ENCODE measurements around the gene ZBTB45.
A peak's percentile ranks its signal among the peaks of the same experiment; 100 is the strongest.

ZBTB45 gene

DNA sequence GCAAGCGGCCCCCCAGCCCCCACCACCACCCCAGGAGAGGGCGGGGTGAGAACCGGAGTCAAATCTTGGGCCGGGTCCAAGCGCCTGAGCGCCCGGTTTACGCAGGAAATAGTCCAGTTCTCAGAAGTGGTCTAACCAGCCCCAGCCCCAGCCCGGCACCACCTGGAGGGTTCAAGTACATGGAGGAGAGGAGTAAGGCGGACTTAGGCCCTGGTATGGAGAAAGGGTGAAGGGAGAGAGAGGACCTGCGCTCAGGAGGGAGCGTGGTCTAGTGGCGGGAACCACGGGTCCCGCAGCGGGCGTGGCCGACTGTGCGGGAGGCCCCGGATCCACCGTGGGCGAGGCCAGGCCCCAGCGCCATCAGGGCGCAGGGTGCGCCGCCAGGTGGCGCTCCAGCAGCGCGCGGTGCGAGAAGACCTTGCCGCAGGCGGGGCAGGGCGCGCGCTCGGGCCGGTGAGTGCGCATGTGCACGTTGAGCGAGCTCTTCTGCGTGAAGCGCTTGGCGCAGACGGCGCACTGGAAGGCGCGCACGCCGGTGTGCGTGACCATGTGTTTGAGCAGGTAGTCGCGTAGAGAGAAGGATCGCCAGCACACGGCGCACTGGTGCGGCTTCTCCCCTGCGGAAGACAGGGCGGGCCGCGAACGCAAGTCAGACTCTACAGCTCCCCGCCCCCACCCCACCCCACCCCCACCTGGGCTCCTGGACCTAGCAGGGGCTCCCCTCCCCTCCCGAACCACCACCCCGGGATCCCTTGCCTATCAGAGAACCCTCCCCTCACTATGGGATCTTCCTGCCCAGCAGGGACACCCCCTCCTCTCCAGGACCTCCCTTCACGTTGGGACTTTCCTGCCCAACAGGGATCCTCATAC, 5.7 kb downstream of the ZBTB45 start:
- peak overlapping the region; percentile 94 for H3K9ac ChIP-seq (ENCODE audit: low read depth, low read length, poor library complexity, severe bottlenecking)
- H3K9me2 ChIP-seq (replicated peaks; ENCODE audit: low read depth, low read length) = no peaks in the 10 kb centered on the region
- peak overlapping the region; percentile 55; the same call in 1 of the 2 replicates for H2AFZ ChIP-seq (ENCODE audit: low read length)
- no peaks in the 10 kb centered on the region for H4K20me1 ChIP-seq (ENCODE audit: insufficient read depth, low read length, poor library complexity, severe bottlenecking)
- TF ChIP-seq EZH2phosphoT487 (IDR thresholded peaks at IDR 0.05; ENCODE audit: borderline replicate concordance) = no peak
- TF ChIP-seq, protein P1, sequence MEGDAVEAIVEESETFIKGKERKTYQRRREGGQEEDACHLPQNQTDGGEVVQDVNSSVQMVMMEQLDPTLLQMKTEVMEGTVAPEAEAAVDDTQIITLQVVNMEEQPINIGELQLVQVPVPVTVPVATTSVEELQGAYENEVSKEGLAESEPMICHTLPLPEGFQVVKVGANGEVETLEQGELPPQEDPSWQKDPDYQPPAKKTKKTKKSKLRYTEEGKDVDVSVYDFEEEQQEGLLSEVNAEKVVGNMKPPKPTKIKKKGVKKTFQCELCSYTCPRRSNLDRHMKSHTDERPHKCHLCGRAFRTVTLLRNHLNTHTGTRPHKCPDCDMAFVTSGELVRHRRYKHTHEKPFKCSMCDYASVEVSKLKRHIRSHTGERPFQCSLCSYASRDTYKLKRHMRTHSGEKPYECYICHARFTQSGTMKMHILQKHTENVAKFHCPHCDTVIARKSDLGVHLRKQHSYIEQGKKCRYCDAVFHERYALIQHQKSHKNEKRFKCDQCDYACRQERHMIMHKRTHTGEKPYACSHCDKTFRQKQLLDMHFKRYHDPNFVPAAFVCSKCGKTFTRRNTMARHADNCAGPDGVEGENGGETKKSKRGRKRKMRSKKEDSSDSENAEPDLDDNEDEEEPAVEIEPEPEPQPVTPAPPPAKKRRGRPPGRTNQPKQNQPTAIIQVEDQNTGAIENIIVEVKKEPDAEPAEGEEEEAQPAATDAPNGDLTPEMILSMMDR (conservative IDR thresholded peaks at IDR 0.05; ENCODE audit: low read length) = peak; percentile 76
- no peaks in the 10 kb centered on the region for H3K9me3 ChIP-seq (ENCODE audit: insufficient read depth, low read depth, low read length)
- no peaks in the 10 kb centered on the region for H3F3A ChIP-seq (ENCODE audit: low read depth)
- H3K27me3 ChIP-seq (ENCODE audit: insufficient read depth, low read length, poor library complexity, severe bottlenecking) = no peaks in the 10 kb centered on the region
- H3K4me3 ChIP-seq (ENCODE audit: low read length, poor library complexity, severe bottlenecking) = peak overlapping the region; percentile 94
- H3K4me1 ChIP-seq (ENCODE audit: insufficient read depth, low read length, poor library complexity, severe bottlenecking) = peaks cover 29% of the 10 kb centered on the region
- peak overlapping the region; percentile 100 for H3K4me2 ChIP-seq (ENCODE audit: low read depth, low read length, poor library complexity, severe bottlenecking)
- H3K79me2 ChIP-seq (ENCODE audit: insufficient read depth, low read length) = peaks cover 45% of the 10 kb centered on the region
- H3K36me3 ChIP-seq (ENCODE audit: insufficient read depth, low read length) = no peaks in the 10 kb centered on the region

DNA sequence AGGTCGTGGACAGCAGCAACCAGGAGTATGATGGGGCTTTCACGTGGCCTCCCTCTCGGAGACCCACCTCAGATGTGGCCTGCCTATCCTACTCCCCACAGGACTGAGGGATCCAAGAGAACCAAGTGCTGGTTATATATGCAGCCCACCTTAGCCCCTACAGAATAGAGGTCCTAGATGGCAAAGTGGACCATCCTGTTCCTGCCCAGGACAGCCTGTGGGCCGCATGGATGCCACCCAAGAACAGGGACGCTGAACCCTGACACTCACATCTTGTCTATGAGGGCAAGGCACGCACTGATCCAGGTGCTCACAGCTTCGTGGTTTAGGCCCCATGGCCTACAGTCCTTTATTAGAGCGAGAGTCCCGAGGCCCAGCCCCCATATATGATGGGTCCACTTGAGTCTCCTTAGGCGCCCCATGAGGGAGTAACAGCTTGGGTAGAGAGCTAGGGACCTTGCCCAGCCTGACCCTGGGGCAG, 6.4 kb downstream of the ZBTB45 start:
- Histone ChIP-seq H3K9me3 (ENCODE audit: insufficient read depth, low read depth, low read length) (no peaks in the 10 kb centered on the region), H3K9me2 (replicated peaks; ENCODE audit: low read depth, low read length) (no peaks in the 10 kb centered on the region), H4K20me1 (ENCODE audit: insufficient read depth, low read length, poor library complexity, severe bottlenecking) (no peaks in the 10 kb centered on the region), H2AFZ (ENCODE audit: low read length) (peak overlapping the region; percentile 55; the same call in 1 of the 2 replicates), H3K36me3 (ENCODE audit: insufficient read depth, low read length) (no peaks in the 10 kb centered on the region), H3K27me3 (ENCODE audit: insufficient read depth, low read length, poor library complexity, severe bottlenecking) (no peaks in the 10 kb centered on the region), H3F3A (ENCODE audit: low read depth) (no peaks in the 10 kb centered on the region), H3K4me2 (ENCODE audit: low read depth, low read length, poor library complexity, severe bottlenecking) (peak overlapping the region; percentile 100), H3K9ac (ENCODE audit: low read depth, low read length, poor library complexity, severe bottlenecking) (peak overlapping the region; percentile 94), H3K4me3 (ENCODE audit: low read length, poor library complexity, severe bottlenecking) (peak overlapping the region; percentile 94), H3K79me2 (ENCODE audit: insufficient read depth, low read length) (peaks cover 39% of the 10 kb centered on the region), H3K4me1 (ENCODE audit: insufficient read depth, low read length, poor library complexity, severe bottlenecking) (peaks cover 27% of the 10 kb centered on the region)
- no peak for TF ChIP-seq EZH2phosphoT487 (IDR thresholded peaks at IDR 0.05; ENCODE audit: borderline replicate concordance)
- TF ChIP-seq, protein P1 (conservative IDR thresholded peaks at IDR 0.05; ENCODE audit: low read length) = no peak

DNA sequence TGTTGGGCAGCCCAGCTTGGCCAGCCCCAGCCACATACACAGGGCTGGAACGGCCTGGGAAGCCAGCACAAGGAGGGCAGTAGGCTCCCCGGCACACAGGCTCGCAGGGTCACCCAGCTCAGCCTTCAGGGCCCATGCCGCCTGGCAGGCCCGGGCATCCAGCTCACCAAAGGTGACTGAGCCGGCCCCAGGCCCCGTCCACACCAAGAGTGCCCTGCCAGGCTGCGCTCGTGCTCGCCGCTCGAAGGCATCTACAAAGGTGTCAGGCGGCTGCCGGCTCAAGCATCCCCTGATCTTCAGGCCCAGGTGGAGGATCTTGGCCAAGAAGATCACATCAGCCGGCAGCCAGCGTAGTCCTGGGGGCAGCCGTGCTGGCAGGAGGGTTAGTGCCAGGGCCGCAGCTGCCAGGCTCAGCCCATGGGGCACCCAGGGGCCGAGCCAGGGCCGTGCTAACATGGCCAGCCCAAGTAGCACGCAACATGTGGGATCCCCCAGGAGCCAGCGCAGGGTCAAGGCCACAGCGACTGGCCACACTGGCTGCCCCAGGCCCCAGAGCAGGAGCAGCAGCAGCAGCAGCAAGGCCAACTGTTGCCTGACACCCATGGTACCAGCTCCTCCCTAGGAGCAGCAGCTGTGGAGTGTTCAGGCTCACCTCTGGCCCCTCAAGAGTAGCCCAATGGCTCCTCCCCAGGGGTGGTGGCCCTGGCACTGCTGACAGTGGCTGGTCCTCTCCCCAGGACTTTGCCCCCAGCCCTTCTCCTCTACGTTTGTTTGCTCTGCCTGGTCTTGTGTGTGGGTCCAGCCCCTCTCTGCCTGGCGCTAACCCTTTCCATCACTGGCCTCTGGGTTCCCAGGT, 8.0 kb downstream of the ZBTB45 start, which contains the start of gene SLC27A5:
SLC27A5 (minus strand) TSS at position 640 of the 856 bp plus-strand sequence; CDS start at position 603, 37 bp downstream.
- no peaks in the 10 kb centered on the region for H3K9me3 ChIP-seq (ENCODE audit: insufficient read depth, low read depth, low read length)
- no peak for TF ChIP-seq EZH2phosphoT487 (IDR thresholded peaks at IDR 0.05; ENCODE audit: borderline replicate concordance)
- TF ChIP-seq, protein P1 (conservative IDR thresholded peaks at IDR 0.05; ENCODE audit: low read length) = no peak
- no peak within 1 kb of the TSS for H2AFZ ChIP-seq (ENCODE audit: low read length)
- no peaks in the 10 kb centered on the region for H3F3A ChIP-seq (ENCODE audit: low read depth)
- H3K4me2 ChIP-seq (ENCODE audit: low read depth, low read length, poor library complexity, severe bottlenecking) = no peak within 1 kb of the TSS
- H3K9me2 ChIP-seq (replicated peaks; ENCODE audit: low read depth, low read length) = no peaks in the 10 kb centered on the region
- H3K9ac ChIP-seq (ENCODE audit: low read depth, low read length, poor library complexity, severe bottlenecking) = no peak within 1 kb of the TSS
- no peaks in the 10 kb centered on the region for H4K20me1 ChIP-seq (ENCODE audit: insufficient read depth, low read length, poor library complexity, severe bottlenecking)
- H3K79me2 ChIP-seq (ENCODE audit: insufficient read depth, low read length) = peaks cover 23% of the 10 kb centered on the region; the same call in 1 of the 2 replicates
- H3K4me3 ChIP-seq (ENCODE audit: low read length, poor library complexity, severe bottlenecking) = no peak within 1 kb of the TSS
- H3K4me1 ChIP-seq (ENCODE audit: insufficient read depth, low read length, poor library complexity, severe bottlenecking) = peaks cover 23% of the 10 kb centered on the region
- H3K36me3 ChIP-seq (ENCODE audit: insufficient read depth, low read length) = no peaks in the 10 kb centered on the region
- H3K27me3 ChIP-seq (ENCODE audit: insufficient read depth, low read length, poor library complexity, severe bottlenecking) = no peaks in the 10 kb centered on the region
